KMS-11 (cell line): ENCODE data around the gene PLXNA2.

Source experiments
- H2AFZ ChIP-seq: fragments of 200-600 bp; sonication (generic); 2 replicates; pipeline ENCODE4 v1.6.1; 2016; ENCODE audit warnings: antibody characterized with exemption, mixed run types, low read depth
- H3K27ac ChIP-seq: fragments of 200-600 bp; sonication (generic); 2 replicates; pipeline ENCODE4 v1.6.1; 2016; ENCODE audit warnings: mild to moderate bottlenecking, mixed run types
- H3K27me3 ChIP-seq: fragments of 200-600 bp; sonication (generic); 2 replicates; pipeline ENCODE4 v1.6.1; 2017; ENCODE audit warnings: mild to moderate bottlenecking, low read depth, mixed run types, moderate library complexity; ENCODE audit not compliant: insufficient read depth
- H3K36me3 ChIP-seq: fragments of 200-600 bp; sonication (generic); 2 replicates; pipeline ENCODE4 v1.6.1; 2017; ENCODE audit warnings: mild to moderate bottlenecking, mixed run types; ENCODE audit not compliant: insufficient read depth
- H3K4me1 ChIP-seq: fragments of 200-600 bp; sonication (generic); 2 replicates; pipeline ENCODE4 v1.6.1; 2016; ENCODE audit warnings: mild to moderate bottlenecking, low read depth, mixed run types; ENCODE audit not compliant: poor library complexity, severe bottlenecking
- H3K4me2 ChIP-seq: fragments of 200-600 bp; sonication (generic); 2 replicates; pipeline ENCODE4 v1.7.0; 2016; ENCODE audit warnings: mild to moderate bottlenecking, mixed run types
- H3K4me3 ChIP-seq: fragments of 200-600 bp; sonication (generic); IDR thresholded peaks from 2 replicates; pipeline ENCODE4 v1.6.1; 2017; ENCODE audit warnings: low read depth, low read length, mixed read lengths; ENCODE audit not compliant: insufficient read depth
- H3K79me2 ChIP-seq: fragments of 200-600 bp; sonication (generic); 2 replicates; pipeline ENCODE4 v1.6.1; 2016; ENCODE audit warnings: low read depth, mixed run types; ENCODE audit not compliant: insufficient read depth
- H3K9ac ChIP-seq: fragments of 200-600 bp; sonication (generic); 2 replicates; pipeline ENCODE4 v1.6.1; 2016; ENCODE audit warnings: mild to moderate bottlenecking, mixed run types
- H4K20me1 ChIP-seq: fragments of 200-600 bp; sonication (generic); 2 replicates; pipeline ENCODE4 v1.6.1; 2016; ENCODE audit warnings: mild to moderate bottlenecking, mixed run types; ENCODE audit not compliant: insufficient read depth
- TF ChIP-seq, protein P1 (sequence below): fragments of 200-600 bp; sonication (generic); conservative IDR thresholded peaks from 2 replicates; pipeline ENCODE4 v1.6.1; 2017; ENCODE audit warnings: low read depth, mild to moderate bottlenecking, antibody characterized with exemption, low read length, moderate library complexity, mixed read lengths

Gene PLXNA2

GRCh38 chr1:208004851-208005250 lies 239.3 kb downstream of the PLXNA2 start:
- Histone ChIP-seq H3K4me2 (no peak overlapping the region), H3K27me3 (no peaks in the 10 kb centered on the region), H3K36me3 (no peaks in the 10 kb centered on the region), H4K20me1 (no peaks in the 10 kb centered on the region), H3K4me3 (no peak overlapping the region), H3K27ac (no peak overlapping the region), H3K9ac (no peak overlapping the region), H2AFZ (no peak overlapping the region), H3K79me2 (no peaks in the 10 kb centered on the region), H3K4me1 (peaks cover 3% of the 10 kb centered on the region)
- TF ChIP-seq, protein P1, sequence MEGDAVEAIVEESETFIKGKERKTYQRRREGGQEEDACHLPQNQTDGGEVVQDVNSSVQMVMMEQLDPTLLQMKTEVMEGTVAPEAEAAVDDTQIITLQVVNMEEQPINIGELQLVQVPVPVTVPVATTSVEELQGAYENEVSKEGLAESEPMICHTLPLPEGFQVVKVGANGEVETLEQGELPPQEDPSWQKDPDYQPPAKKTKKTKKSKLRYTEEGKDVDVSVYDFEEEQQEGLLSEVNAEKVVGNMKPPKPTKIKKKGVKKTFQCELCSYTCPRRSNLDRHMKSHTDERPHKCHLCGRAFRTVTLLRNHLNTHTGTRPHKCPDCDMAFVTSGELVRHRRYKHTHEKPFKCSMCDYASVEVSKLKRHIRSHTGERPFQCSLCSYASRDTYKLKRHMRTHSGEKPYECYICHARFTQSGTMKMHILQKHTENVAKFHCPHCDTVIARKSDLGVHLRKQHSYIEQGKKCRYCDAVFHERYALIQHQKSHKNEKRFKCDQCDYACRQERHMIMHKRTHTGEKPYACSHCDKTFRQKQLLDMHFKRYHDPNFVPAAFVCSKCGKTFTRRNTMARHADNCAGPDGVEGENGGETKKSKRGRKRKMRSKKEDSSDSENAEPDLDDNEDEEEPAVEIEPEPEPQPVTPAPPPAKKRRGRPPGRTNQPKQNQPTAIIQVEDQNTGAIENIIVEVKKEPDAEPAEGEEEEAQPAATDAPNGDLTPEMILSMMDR = no peak

DNA sequence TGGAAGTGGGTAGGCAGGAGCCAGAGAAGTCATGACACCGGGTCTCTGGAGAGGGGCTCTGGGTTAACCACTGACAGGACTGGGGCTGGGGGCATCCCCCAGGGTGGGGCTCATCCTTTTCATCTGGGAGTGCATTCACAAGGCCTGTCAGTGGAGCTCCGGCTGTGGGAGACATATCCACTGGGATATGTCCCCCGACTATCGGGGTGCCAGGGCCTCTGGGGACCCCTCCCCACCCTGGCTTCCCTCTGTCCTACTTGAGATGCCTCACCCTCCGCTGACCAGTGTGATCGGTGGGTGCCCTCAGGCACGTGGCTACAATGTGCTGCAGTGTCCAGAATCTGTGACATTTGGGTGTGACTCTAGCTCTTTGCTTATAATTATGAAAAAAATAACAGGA lies 240.9 kb downstream of the PLXNA2 start:
- H3K36me3 ChIP-seq = no peaks in the 10 kb centered on the region
- peaks cover 3% of the 10 kb centered on the region for H3K4me1 ChIP-seq
- no peak overlapping the region for H2AFZ ChIP-seq
- no peak overlapping the region for H3K27ac ChIP-seq
- no peaks in the 10 kb centered on the region for H4K20me1 ChIP-seq
- H3K79me2 ChIP-seq = no peaks in the 10 kb centered on the region
- TF ChIP-seq, protein P1 = no peak
- no peak overlapping the region for H3K4me3 ChIP-seq
- no peaks in the 10 kb centered on the region for H3K27me3 ChIP-seq
- H3K9ac ChIP-seq = no peak overlapping the region
- no peak overlapping the region for H3K4me2 ChIP-seq

- H3K79me2 ChIP-seq = no peaks in the 10 kb centered on the region
- TF ChIP-seq, protein P1 = no peak
- no peaks in the 10 kb centered on the region for H3K27me3 ChIP-seq
- H3K4me1 ChIP-seq = peaks cover 1% of the 10 kb centered on the region
- no peak overlapping the region for H3K4me3 ChIP-seq
- H3K36me3 ChIP-seq = no peaks in the 10 kb centered on the region
- no peak overlapping the region for H3K27ac ChIP-seq
- no peak overlapping the region for H3K9ac ChIP-seq
- no peak overlapping the region for H3K4me2 ChIP-seq
- H2AFZ ChIP-seq = no peak overlapping the region
- H4K20me1 ChIP-seq = no peaks in the 10 kb centered on the region
These were observed 241.5 kb downstream of the PLXNA2 start for GRCh38 chr1:208002672-208003071.

GRCh38 chr1:208002078-208002477 lies 242.1 kb downstream of the PLXNA2 start:
- Histone ChIP-seq H4K20me1 (no peaks in the 10 kb centered on the region), H3K36me3 (no peaks in the 10 kb centered on the region), H3K4me2 (no peak overlapping the region), H3K9ac (no peak overlapping the region), H2AFZ (no peak overlapping the region), H3K27ac (no peak overlapping the region), H3K4me1 (no peaks in the 10 kb centered on the region), H3K4me3 (no peak overlapping the region), H3K79me2 (no peaks in the 10 kb centered on the region), H3K27me3 (no peaks in the 10 kb centered on the region)
- TF ChIP-seq, protein P1 = no peak
